B cell (primary cell): Measurements from ENCODE around the gene CIAO2B. TPM values are rescaled to one million over a fixed set of nuclear protein-coding genes. Genes with fewer than 3 reads are reported as not detected.
A peak's percentile ranks its signal among the peaks of the same experiment; 100 is the strongest.

ENCODE experiments used
- ATAC-seq: fragments of 200-7000 bp; cut with Tn5 transposase; one replicate; pipeline ENCODE4 v1.10.0; 2021; ENCODE audit warnings: low read depth, mild to moderate bottlenecking, moderate number of reproducible peaks, moderate library complexity
- CTCF ChIA-PET: fragments of 350-600 bp; sonication (Branson Sonifier 250); formaldehyde crosslinking; loops from one replicate; lab custom pipeline; 2021; ENCODE audit warnings: antibody characterized with exemption, inconsistent platforms; lab: Charles Lee
- POLR2A ChIA-PET: fragments of 350-600 bp; sonication (Branson Sonifier 250); formaldehyde crosslinking; loops from one replicate; lab custom pipeline; 2021; ENCODE audit warnings: antibody characterized with exemption; lab: Charles Lee
- DNase-seq: peaks from one replicate; pipeline ENCODE4 v3.0.0; 2013
- H2AFZ ChIP-seq: 2 replicates; pipeline ENCODE4 v1.6.1; 2012; ENCODE audit warnings: mild to moderate bottlenecking, low read depth, low read length; ENCODE audit not compliant: insufficient read depth, poor library complexity, severe bottlenecking
- H3K27ac ChIP-seq, 2 donors: 1 replicate in 1 of 2; 2 replicates in 1 of 2; pipeline ENCODE4 v1.5.1; 2012 to 2013; ENCODE audit warnings: low read length in 2 of 2, mild to moderate bottlenecking in 2 of 2, moderate library complexity in 1 of 2
- H3K27me3 ChIP-seq, 4 experiments: fragments of 200-600 bp in 1 of 4; sonication (generic) in 1 of 4; replicated peaks in 1 of 4; 1 replicate in 2 of 4; 2 replicates in 2 of 4; pipeline versions ENCODE4 v1.6.1 to v1.7.0; 2013 to 2016; ENCODE audit warnings: low read length in 3 of 4, mild to moderate bottlenecking in 2 of 4, mixed read lengths in 1 of 4, moderate library complexity in 1 of 4; ENCODE audit not compliant: insufficient read depth in 4 of 4, control insufficient read depth in 3 of 4; ENCODE audit errors: control extremely low read depth in 1 of 4
- H3K36me3 ChIP-seq, 2 experiments: replicated peaks in 1 of 2; 1 replicate in 1 of 2; 2 replicates in 1 of 2; pipeline versions ENCODE4 v1.6.1 to v1.7.1; 2013; ENCODE audit warnings: low read length in 1 of 2; ENCODE audit not compliant: insufficient read depth in 2 of 2, control insufficient read depth in 1 of 2; ENCODE audit errors: control extremely low read depth in 1 of 2, extremely low read depth in 1 of 2
- H3K4me1 ChIP-seq, 2 donors: fragments of 200-600 bp in 1 of 2; sonication (generic) in 1 of 2; 1 replicate in 1 of 2; 2 replicates in 1 of 2; pipeline versions ENCODE4 v1.5.1 to v1.6.1; 2013 to 2017; ENCODE audit warnings: low read length in 2 of 2; ENCODE audit not compliant: control insufficient read depth in 2 of 2, insufficient read depth in 2 of 2
- H3K4me2 ChIP-seq: replicated peaks from 2 replicates; pipeline ENCODE3; 2012; ENCODE audit warnings: mild to moderate bottlenecking, low read depth, low read length; ENCODE audit not compliant: poor library complexity, severe bottlenecking
- H3K4me3 ChIP-seq, 5 experiments: fragments of 200-600 bp in 1 of 5; sonication (generic) in 1 of 5; 1 replicate in 3 of 5; 2 replicates in 2 of 5; pipeline versions ENCODE4 v1.5.1 to v1.7.0; 2011 to 2016; ENCODE audit warnings: low read length in 4 of 5, mild to moderate bottlenecking in 4 of 5, low read depth in 2 of 5, control low read depth in 1 of 5, moderate library complexity in 1 of 5; ENCODE audit not compliant: insufficient read depth in 1 of 5; ENCODE audit errors: control extremely low read depth in 1 of 5, extremely low read depth in 1 of 5
- H3K79me2 ChIP-seq: fragments of 200-600 bp; sonication (generic); one replicate; pipeline ENCODE4 v1.6.0; 2016; ENCODE audit warnings: low read length; ENCODE audit not compliant: control insufficient read depth, insufficient read depth
- H3K9ac ChIP-seq: fragments of 200-600 bp; sonication (generic); 2 replicates; pipeline ENCODE4 v1.6.1; 2017; ENCODE audit warnings: mild to moderate bottlenecking, low read length, moderate library complexity
- H3K9me3 ChIP-seq, 3 donors: one replicate each; pipeline versions ENCODE4 v1.6.1 to v1.7.1; 2013; ENCODE audit warnings: low read length in 2 of 3; ENCODE audit not compliant: control insufficient read depth in 2 of 3, insufficient read depth in 1 of 3; ENCODE audit errors: control extremely low read depth in 1 of 3
- H4K20me1 ChIP-seq: 2 replicates; pipeline ENCODE4 v1.6.0; 2012; ENCODE audit warnings: mild to moderate bottlenecking, low read length; ENCODE audit not compliant: insufficient read depth, control insufficient read depth, poor library complexity, severe bottlenecking
- H3K27ac Mint-ChIP-seq: one replicate; pipeline ENCODE4 v1.8.0; 2021; ENCODE audit warnings: mixed read lengths
- H3K27me3 Mint-ChIP-seq: one replicate; pipeline ENCODE4 v1.8.0; 2021; ENCODE audit warnings: mixed read lengths
- H3K4me1 Mint-ChIP-seq: one replicate; pipeline ENCODE4 v1.8.0; 2021; ENCODE audit warnings: mixed read lengths
- H3K4me3 Mint-ChIP-seq: one replicate; pipeline ENCODE4 v1.8.0; 2021; ENCODE audit warnings: mixed read lengths
- H3K9me3 Mint-ChIP-seq: one replicate; pipeline ENCODE4 v1.8.0; 2022; ENCODE audit warnings: mixed read lengths; ENCODE audit not compliant: insufficient read depth
- EZH2 ChIP-seq: IDR thresholded peaks from 2 replicates; pipeline ENCODE4 v1.6.1; 2012; ENCODE audit warnings: borderline replicate concordance, low read depth, mild to moderate bottlenecking, moderate library complexity, low read length; ENCODE audit not compliant: insufficient read depth, poor library complexity, severe bottlenecking
- WGBS: methylation state at CpG from one replicate; pipeline ENCODE4 v1.1.5; 2013; ENCODE audit warnings: missing lambda C conversion rate; ENCODE audit not compliant: insufficient coverage; 5-methylcytosine and 5-hydroxymethylcytosine counted together
- intact Hi-C: fragments of 100-400 bp; cut with micrococcal nuclease; formaldehyde crosslinking; loops from one replicate; pipeline ENCODE4 v1.10.0; 2022
- polyA plus RNA-seq: library from polyadenylated mRNA; depleted of rRNA; stranded (reverse); fragments of >200 nt; gene quantifications from 2 replicates; pipeline ENCODE4 v1.2.3, GENCODE V29; 2012
- total RNA-seq, 2 donors: library from RNA; stranded (reverse); fragments of 120-200 nt in 1 of 2; gene quantifications; 1 replicate in 1 of 2; 2 replicates in 1 of 2; pipeline versions ENCODE4 v1.2.3 to v1.2.4, GENCODE V29; 2013 to 2022
- TF ChIP-seq, protein P1 (sequence below): fragments of 200-600 bp; IDR thresholded peaks from one replicate; pipeline ENCODE4 v1.8.0; 2022; ENCODE audit warnings: antibody characterized with exemption, mild to moderate bottlenecking

CIAO2B gene
- total and polyA plus RNA-seq, 2 donors (not counting 1 experiment from before 2014, with no cell fraction given), result 60.6 to 159 TPM

DNA sequence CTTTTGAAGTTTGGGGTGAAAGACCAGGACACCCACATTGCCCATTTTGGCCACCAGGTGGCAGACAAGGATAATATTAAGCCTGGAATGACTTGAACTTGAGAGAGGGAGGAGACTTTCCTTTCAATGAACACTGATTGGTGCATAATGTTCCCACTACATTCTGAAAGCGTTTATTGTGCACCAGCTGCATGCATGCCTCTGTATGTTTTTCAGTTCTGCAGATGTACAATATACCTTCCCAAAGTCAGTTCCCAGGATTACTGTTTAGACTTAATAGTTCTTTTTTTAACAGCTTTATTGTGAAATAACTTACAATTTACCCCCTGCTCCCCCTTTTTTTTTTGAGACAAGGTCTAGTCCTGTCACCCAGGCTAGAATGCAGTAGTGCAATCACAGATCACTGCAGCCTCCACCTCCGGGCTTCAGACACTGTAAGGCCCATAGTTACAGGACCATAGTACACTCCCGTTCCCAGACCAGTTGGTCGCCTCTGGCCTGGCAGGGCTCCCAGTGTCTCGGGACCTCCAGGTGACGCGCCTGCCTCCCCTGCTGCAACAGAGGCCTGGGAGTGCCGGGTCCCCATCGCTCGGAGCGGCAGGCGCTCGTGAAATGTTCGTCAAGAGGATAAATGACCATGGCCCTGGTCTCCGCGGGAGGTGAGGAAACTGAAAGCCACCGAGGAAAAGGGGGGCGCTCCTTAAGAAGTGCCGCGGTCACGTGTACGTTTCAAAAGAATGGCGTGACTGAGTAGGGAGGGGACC is 13.3 kb upstream of the CIAO2B start:
- no peak for TF ChIP-seq EZH2
- TF ChIP-seq, protein P1, sequence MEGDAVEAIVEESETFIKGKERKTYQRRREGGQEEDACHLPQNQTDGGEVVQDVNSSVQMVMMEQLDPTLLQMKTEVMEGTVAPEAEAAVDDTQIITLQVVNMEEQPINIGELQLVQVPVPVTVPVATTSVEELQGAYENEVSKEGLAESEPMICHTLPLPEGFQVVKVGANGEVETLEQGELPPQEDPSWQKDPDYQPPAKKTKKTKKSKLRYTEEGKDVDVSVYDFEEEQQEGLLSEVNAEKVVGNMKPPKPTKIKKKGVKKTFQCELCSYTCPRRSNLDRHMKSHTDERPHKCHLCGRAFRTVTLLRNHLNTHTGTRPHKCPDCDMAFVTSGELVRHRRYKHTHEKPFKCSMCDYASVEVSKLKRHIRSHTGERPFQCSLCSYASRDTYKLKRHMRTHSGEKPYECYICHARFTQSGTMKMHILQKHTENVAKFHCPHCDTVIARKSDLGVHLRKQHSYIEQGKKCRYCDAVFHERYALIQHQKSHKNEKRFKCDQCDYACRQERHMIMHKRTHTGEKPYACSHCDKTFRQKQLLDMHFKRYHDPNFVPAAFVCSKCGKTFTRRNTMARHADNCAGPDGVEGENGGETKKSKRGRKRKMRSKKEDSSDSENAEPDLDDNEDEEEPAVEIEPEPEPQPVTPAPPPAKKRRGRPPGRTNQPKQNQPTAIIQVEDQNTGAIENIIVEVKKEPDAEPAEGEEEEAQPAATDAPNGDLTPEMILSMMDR, result peak; percentile 96
- Histone ChIP-seq H3K79me2 (no peaks in the 10 kb centered on the region), H3K27me3 (peaks cover 0 to 35% (median 20%) of the 10 kb centered on the region in 4 experiments), H3K9ac (peak overlapping the region; percentile 57), H3K36me3 (peaks cover 0 to 10% of the 10 kb centered on the region in 2 experiments), H2AFZ (peak overlapping the region; percentile 36), H3K4me2 (peak overlapping the region; percentile 75), H3K9me3 (peaks cover 0 to 12% (median 0%) of the 10 kb centered on the region in 3 donors), H3K27ac (no peak overlapping the region), H3K4me3 (peak overlapping the region; percentile 26 to 60 (median 49)), H4K20me1 (no peaks in the 10 kb centered on the region), H3K4me1 (peaks cover 15 to 23% of the 10 kb centered on the region in 2 donors)
- CTCF ChIA-PET, result interaction anchor here (0.9 to 2.0 kb wide), 6 partner anchors 8 to 238 kb away, joined by 3 to 7 read pairs (median 4); no protein-coding TSS in a partner anchor
- Mint-ChIP-seq H3K9me3 (no peaks in the 10 kb centered on the region), H3K4me3 (peak overlapping the region; percentile 93), H3K27me3 (peaks cover 40% of the 10 kb centered on the region), H3K27ac (no peak overlapping the region), H3K4me1 (peaks cover 18% of the 10 kb centered on the region)
- POLR2A ChIA-PET, result no interaction called here
- WGBS, result 0% methylated on average over 15 of the region's 23 CpGs
- intact Hi-C loops, result loop anchor here (1.0 kb wide), 3 partner anchors 13 to 237 kb away; partner anchors contain the start of gene CIAO2B
- peak; percentile 86 for DNase-seq
- ATAC-seq, result peak; percentile 90

DNA sequence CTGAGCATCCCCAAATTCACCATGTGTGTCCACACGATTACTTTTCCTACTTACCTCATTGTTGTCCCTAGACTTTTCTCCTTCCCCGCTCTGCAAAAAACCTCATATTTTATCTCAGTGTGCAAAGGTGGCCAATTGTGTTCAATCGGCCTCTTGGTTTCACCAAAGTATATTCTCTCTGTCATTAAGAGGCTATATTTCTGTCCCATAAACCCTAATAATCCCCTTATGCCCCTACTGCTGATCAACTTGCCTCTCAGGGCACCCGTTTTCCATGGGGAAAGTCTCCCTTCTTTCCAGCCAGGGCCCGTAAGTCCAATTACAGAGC is 12.7 kb upstream of the CIAO2B start:
- intact Hi-C loops, result loop anchor here (1.0 kb wide), 3 partner anchors 13 to 237 kb away; partner anchors contain the start of gene CIAO2B
- no peak for TF ChIP-seq EZH2
- TF ChIP-seq, protein P1, result no peak
- H4K20me1 ChIP-seq, result no peaks in the 10 kb centered on the region
- H3K79me2 ChIP-seq, result no peaks in the 10 kb centered on the region
- no peak overlapping the region for H3K9ac ChIP-seq
- CTCF ChIA-PET, result interaction anchor here (0.7 to 2.0 kb wide), 7 partner anchors 8 to 238 kb away, joined by 3 to 7 read pairs (median 3); no protein-coding TSS in a partner anchor
- H3K27me3 ChIP-seq, result peaks cover 0 to 33% (median 19%) of the 10 kb centered on the region in 4 experiments
- peaks cover 0 to 15% of the 10 kb centered on the region in 2 experiments for H3K36me3 ChIP-seq
- ATAC-seq (no peak), DNase-seq (no peak)
- H3K4me2 ChIP-seq, result no peak overlapping the region
- H3K4me3 ChIP-seq, result no peak overlapping the region
- Mint-ChIP-seq H3K27me3 (peaks cover 39% of the 10 kb centered on the region), H3K4me3 (peak overlapping the region; percentile 93), H3K9me3 (no peaks in the 10 kb centered on the region), H3K27ac (no peak overlapping the region), H3K4me1 (peaks cover 18% of the 10 kb centered on the region)
- POLR2A ChIA-PET, result no interaction called here
- no peak overlapping the region for H3K27ac ChIP-seq
- peaks cover 0 to 12% (median 0%) of the 10 kb centered on the region in 3 donors for H3K9me3 ChIP-seq
- H2AFZ ChIP-seq, result no peak overlapping the region
- peaks cover 15 to 23% of the 10 kb centered on the region in 2 donors for H3K4me1 ChIP-seq
- WGBS, result 74% methylated on average over 3 of the region's 5 CpGs
